HG02759 (cell line): Measurements from ENCODE around the gene TXNDC5.
"Not testable (repeated sequence)": the region's sequence is repeated elsewhere in the genome, so short reads cannot be mapped to it uniquely, and the experiment has no call there.

Experiments
- ATAC-seq: cut with Tn5 transposase; IDR thresholded peaks from one replicate; pipeline ENCODE4 v1.9.1; 2021; ENCODE audit warnings: mild to moderate bottlenecking, moderate library complexity; ENCODE audit not compliant: unreplicated experiment

The TXNDC5 gene

DNA sequence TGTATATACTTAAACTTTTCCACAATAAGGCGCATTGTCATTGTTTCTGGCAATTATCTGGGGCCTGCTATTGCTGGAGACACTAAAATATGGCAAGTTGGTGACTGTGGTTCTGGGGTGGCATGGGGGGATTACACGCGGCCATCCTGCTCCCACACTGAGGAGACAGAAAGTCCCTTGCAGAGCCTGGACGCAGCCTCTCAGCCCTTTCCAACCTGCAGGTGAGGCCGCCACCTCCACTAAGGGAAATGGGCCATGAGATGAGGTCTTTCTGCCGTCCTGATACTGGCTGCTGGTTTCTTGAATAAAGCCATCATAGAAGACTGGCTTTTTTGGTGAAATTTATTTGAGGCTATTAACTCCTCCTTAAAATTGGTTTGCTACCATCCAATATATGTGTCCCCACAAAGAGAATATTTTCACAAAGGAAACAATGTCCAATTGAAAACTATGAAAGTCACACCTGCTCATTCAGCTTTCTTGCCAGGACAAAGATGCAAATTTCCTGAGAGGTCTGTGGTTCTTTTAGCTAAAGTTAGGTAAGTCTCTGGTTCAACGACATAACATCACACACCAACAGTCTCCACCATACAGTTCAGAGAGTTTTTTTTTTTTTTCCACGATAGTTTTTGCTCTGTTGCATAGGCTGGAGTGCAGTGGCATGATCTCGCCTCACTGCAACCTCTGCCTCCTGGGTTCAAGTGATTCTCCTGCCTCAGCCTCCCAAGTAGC is 13.0 kb downstream of the TXNDC5 start:
- ATAC-seq, result no peak

DNA sequence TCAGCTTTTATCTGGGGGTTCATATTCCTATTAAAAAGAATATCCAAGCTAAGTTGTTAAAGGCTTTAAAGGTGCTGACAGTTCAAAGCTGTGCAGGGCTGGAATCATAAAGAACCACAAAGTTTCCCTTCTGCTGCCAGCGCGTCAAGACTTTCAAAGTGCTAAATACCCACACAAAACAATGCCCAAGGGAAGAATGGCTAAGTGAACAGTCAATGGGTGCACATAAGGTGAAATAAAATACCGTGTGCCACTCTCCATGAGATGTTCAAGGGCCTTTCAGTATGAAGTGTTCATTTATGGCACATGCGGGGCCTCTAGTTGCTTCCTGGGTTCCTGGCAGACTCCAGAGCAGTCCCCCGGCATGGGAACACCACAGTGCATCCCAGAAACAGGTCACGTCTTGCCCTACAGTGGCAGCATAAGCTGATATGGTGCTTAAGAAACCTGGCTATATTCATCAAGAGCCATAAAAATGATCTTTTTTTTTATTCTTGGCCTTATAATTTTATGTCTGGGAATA is 14.1 kb downstream of the TXNDC5 start:
- no peak for ATAC-seq

DNA sequence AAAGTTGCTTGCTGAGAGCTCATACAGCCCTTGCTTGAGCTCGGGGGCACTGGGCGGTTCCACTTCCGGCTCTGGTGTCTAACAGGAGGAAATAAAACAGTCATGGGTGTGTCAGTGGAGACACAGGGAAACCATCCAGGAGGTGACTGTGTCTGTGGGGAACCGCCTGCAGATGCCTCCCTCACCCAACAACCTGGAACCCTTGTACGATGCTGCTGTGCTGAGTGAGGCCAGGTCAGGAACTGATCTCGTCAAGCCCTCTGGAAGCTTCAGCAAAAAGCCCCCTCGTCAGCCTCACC is 15.5 kb downstream of the TXNDC5 start:
- no peak for ATAC-seq

DNA sequence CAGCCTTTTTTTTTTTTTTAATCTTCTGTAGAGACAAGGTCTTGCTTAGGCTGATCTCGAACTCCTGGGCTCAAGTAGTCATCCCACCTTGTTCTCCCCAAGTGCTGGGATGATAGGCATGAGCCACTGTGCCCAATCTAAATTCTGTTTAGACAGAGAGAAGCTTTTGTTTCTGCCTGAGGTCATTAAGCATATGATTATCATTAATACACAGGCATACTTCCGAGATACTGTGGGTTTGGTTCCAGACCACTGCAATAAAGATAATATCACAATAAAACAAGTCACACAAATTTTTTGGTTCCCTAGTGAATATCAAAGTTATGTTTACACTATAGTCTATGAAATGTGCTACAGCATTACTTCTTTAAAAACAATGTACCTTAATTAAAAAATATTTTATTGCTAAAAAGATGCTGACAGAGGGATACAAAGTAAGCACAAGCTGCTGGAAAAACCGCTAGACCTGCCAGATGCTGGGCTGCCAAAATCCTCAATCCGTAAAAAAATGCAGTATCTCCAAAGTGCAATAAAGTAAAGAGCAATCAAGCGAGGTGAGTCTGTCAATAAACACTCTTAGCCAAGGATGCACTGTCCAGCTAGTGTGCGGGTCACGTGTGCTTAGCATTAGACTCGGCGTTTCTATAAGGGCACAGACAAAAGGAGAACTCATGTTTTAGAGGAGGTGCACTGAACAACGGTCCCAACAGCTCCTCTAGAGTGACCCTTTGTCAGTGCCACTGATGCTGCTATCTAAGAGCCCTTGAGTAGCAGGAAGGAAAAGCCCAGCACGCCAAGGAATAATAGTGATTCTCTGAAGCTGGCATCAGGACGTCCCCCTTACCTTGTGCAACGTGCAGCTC is 16.1 kb downstream of the TXNDC5 start:
- ATAC-seq, result no peak

DNA sequence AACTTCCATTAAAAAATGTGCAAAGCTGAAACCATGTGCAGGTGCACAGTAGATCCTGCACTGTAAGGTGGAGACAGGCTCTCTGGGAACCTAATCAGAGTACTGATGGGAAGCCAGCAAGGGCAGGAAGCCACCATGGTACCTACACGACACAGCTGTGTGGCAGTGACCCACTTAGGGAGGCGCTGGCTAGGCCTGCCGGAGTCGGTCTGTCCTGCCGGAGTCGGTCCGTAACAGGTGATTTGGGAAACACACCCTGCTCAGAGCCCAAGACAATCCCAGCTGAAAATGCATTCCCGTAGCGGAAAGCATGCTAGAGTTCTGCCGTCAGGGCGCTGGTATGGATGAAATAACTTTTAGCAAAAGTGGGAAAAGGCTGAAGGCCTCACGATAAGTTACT is 17.2 kb downstream of the TXNDC5 start:
- no peak for ATAC-seq

DNA sequence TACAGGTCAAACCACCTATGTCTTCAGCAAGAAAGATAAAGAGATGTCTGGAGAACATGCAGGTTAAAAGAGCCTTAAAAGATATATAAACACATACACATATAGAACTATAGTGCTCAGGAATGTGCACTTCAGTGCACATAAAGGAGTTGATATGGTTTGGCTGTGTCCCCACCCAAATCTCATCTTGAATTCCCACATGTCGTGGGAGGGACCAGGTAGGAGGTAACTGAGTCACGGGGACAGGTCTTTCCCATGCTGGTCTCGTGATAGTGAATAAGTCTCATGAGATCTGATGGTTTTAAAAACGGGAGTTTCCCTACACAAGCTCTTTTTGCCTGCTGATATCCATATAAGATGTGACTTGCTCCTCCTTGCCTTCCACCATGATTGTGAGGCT is 18.2 kb downstream of the TXNDC5 start:
- ATAC-seq, result not testable (repeated sequence)

DNA sequence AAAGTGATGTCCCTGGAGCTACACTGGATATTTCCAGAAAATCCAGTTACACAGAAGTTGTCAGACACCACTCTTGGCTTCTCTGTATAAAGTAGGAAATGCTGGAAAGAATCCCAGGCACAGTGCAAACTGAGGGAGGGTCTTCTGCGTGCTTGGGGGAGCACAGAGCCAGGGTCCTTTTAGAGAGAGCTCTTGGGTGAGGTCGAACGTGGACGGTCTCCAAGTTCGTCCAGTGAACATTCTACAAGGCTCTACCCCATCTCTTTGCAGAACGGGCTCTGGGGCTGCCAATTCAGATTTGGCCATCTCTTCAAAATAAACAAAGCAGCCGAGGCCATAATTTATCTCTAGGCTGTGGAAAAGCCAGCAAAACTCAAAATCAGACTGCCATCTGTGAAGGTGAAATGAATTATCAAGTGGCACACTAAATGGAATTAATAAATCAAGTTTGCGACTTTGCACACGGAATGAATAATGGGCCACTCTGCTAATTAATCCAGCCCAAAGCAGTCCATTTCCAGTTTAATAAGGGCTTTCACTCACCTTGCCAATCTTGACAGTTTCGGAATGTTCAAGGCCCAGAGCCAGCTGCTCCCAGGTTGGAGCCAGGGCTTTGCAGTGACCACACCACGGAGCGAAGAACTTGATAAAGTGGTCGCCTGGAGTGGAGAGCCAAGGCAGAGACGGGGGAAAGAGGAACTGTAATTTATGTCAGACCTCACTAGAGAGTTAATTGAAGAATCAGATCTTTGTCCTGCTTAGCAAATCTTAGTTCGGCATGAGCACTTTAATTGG is 19.3 kb downstream of the TXNDC5 start:
- no peak for ATAC-seq

DNA sequence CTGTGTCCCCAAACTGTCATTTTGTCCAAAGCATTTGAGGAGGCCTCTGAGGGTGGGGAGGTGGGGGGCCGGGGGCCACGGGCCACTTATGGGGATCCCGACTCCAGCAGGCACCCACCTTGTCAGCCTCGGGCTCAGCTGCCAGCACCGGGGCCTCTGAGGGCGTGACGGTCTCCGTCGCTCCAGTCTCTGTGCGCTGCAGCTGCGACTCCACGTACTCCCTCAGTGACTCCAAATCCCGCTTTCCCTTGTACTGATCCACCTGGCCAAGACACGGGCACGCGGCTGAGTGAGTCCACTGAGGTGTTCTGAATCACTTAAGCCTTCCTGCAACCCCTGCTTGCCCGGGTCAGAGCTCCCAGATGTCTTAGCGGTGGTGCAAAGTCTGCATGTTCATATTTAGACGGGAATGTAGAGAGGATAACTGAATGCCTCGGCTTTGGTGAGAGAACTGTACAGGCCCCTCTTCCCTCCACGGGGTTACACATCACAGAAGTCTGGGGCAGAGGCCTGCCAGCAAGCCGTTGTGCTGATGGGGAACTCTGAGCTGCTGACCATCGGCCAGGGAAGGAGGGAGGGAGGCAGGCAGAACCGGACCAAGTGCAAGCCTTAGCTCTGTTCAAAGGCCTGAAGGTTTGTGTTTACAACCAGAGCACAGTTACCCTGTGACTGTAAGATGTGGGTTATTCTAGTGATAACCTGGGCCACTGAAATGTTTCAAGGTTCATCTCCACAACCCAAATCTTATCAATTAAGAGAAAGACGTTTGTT is 21.8 kb downstream of the TXNDC5 start:
- no peak for ATAC-seq

DNA sequence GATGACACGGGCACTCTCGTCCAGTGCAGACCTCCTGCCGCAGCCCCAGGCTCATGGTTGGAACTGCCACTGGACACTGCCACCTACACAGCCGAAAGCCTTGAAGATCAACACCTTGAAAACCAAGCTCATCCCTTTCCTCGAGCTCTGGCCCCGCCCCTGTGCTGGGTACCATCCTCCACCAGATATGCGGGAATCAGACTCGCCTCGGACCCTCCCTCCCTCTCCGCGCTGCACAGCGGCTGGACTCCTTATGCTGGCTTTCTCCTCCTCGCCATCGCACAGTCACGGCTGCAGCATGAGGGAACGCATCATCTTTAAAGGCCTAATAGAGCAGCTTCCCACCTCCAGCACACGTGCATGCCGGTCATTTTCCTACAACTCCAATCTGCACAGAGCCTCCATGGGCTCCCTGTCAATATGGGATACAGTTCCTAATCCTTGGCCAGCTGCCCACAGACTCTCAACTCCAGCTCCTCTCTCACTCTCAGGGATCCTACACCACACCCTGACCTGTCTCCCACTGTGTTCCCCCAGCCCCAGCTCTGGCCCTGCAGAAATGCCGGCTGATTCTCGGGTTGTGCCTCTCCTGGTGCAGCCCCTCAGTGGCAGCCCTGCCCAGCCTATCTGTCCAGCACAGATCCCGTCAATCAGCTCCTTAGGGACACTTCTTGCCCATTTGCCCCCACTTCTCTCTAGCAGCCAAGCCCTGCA is 23.2 kb downstream of the TXNDC5 start:
- ATAC-seq, result no peak

DNA sequence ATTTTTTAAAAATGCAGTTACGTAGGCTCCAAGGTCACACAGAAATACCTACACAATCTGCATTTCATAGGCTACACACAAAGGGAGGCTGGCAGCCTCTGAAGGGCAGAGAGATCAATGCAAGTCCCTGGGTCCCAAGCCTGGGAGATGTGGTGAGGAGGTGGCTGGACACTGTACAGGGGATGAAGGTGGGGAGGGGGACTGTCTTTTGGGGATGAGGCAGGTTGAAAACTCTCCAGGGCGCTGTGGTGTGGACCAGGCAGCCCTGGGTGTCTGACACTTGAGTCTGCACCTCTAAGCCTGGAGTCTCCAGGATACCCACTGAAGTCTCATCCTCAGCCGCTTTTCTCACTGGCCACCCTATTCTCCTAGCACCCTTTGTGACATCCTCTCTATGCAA is 24.5 kb downstream of the TXNDC5 start:
- ATAC-seq, result no peak

DNA sequence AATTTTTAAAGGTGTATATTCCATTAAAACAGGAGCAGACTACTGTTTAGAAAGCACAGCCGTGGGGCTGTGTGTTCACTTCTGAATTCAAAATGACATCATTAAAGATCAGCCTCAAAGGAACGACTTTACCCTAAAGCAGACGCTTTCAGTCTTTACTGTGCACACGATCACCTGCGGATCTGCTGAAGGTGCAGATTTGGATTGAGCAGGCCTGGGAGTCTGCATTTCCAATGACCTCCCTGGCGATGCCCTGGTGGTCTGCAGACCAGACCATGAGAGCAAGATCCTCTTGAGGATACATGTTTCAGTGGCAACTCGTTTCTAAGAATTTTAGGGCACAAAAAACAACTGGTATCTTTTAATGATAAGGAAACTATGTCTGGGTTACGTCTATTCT is 27.2 kb downstream of the TXNDC5 start:
- ATAC-seq, result no peak

DNA sequence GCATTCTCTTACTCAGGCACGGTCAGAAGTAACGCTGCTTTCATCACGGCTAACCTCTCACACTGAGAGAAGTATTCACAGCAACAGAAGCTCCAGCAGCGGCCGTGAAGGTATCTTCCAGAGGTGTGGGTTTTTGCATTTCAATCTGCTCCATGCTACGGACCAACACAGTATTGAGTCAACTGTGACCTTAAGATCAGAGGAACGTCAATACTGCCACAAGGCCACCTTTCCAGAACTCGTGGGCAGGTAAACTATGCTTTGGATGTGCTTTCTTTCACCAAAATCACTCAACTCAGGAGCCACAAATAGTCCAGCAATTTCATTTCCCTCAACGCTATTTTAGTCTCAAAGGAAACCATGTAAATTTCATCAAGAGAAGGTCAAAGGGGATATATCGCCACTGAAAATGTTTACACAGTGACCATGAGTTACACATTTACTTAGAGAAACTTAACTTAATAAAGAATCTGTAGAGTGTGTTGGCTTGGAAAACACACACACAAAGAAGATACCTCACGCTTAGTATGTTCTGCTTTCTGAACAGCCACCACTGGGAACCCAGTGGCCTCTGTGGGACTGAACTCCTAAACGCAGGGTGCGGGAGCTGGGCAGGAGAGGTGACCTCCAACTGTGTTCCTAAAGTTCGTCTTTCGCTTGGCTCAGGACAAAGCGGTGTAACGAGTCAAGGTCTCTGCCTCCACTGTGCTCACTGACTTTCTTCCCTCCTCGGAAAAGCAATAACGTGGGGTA is 27.9 kb downstream of the TXNDC5 start:
- no peak for ATAC-seq

DNA sequence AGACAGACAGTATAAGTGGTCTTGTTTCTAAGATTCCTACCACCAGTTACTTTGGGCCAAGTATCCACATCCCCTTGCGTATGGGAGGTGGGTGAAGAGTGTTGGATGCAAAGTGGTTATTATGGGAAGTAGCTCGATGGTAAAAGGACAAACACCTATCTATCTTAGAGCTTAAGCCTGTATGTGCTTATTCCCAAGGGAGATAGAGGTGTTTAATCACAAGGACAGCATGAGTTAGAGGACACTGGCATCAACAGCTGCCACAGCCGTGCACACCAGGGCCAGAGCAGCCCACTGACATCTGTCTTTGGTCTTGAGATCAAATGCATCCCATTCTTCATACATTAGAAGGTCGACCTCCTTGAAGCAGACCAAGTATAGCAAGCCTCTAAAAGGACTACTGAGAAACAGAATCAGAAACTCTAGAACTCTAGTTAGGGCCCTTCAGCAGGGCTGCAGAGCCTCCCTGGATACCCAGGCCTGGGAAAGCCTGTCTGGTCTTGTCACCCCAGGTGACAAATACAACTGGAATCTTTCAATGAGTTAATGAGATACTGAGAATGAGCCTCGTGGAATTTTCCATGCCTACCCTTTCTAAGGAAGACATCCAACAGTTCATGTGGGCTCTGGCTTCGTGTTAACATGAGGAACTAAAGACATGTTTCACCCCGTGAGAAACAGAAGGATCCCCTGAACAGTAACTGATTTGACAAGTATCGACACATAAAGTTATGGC is 28.7 kb downstream of the TXNDC5 start:
- no peak for ATAC-seq

DNA sequence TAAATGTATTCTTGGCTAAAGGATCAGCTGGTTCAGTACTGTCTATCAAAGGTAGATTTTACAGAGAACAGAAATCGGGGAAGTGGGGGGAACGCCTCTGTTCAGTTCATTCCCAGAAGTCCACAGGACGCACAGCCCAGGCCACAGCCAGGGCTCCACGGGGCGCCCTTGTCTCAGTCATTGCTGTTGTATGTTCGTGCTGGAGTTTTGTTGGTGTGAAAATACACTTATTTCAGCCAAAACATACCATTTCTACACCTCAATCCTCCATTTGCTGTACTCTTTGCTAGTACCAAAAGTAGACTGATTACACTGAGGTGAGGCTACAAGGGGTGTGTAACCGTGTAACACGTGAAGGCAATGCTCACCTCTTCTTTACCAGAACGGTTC is 29.9 kb downstream of the TXNDC5 start:
- no peak for ATAC-seq

DNA sequence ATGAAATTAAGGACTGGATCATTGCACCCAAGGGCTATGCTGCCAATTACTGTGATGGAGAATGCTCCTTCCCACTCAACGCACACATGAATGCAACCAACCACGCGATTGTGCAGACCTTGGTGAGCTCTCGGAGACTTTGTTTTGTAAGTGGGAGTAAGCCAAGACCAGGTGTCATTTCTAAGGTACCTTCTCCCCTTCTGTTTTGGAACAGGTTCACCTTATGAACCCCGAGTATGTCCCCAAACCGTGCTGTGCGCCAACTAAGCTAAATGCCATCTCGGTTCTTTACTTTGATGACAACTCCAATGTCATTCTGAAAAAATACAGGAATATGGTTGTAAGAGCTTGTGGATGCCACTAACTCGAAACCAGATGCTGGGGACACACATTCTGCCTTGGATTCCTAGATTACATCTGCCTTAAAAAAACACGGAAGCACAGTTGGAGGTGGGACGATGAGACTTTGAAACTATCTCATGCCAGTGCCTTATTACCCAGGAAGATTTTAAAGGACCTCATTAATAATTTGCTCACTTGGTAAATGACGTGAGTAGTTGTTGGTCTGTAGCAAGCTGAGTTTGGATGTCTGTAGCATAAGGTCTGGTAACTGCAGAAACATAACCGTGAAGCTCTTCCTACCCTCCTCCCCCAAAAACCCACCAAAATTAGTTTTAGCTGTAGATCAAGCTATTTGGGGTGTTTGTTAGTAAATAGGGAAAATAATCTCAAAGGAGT is 30.4 kb downstream of the TXNDC5 start:
- no peak for ATAC-seq

DNA sequence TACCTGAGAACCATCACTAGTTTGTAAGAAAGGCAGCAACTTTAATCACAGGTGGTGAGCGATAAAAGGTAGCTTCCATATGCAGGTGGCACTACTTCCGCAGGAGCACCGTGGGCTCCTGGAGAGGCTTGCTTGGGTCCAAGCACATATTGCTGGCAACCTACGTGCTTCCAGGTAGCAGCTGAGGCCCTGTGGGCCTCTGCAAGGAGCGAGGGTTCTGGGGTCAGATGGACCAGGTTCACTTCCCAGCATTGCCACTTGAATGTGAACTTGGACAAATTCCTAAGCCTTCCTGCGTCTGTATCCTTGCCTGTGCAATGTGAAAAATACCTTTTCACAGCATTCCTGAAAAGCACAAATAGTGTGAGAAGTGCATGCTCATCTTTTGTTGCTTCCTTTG is 31.0 kb downstream of the TXNDC5 start:
- no peak for ATAC-seq

DNA sequence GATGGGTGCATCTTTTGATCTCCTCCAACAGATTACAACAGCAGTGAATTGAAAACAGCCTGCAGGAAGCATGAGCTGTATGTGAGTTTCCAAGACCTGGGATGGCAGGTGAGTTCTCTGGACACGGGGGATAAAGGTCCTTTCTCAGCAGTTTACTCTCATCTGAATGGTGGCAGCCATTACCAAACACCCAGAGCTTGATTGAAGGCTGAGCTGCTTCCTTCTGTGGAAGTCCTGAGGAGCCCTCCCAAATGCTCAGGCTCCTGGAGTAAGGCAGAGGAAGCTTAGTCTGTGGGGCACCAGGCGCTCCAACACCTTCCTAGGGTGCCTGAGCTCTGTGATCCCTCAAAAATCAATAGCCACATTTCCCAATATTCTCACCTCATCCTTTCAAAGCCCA is 31.5 kb downstream of the TXNDC5 start:
- no peak for ATAC-seq

DNA sequence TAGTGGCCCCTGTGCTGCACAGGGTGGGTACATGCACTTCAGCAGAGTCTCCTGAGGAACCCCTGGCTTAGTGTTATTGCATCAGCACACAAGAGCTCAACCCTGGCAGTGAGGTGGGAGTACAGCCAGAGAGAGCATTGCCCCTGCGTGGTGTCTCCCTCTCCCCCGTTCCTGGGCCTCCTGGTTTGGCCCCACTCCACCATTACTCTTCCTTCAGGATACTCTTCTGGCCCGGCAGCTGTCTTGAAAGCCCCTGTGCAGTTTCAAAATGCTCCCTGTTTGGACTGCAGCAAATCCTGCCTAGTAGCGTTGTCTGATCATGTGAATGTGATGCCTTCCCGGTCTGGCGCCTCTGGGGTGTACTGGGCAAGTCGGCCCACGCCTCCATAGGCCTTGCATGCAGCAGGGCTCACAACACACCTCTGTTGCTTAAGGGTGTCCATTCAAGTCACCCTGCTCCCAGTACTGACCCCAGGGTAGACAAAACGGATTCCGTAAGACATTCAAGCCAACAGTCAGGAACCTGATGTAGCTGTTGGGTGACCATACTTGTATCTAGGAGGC is 32.1 kb downstream of the TXNDC5 start:
- no peak for ATAC-seq
